ENCODE results near the gene TBX18.

The TBX18 gene

DNA sequence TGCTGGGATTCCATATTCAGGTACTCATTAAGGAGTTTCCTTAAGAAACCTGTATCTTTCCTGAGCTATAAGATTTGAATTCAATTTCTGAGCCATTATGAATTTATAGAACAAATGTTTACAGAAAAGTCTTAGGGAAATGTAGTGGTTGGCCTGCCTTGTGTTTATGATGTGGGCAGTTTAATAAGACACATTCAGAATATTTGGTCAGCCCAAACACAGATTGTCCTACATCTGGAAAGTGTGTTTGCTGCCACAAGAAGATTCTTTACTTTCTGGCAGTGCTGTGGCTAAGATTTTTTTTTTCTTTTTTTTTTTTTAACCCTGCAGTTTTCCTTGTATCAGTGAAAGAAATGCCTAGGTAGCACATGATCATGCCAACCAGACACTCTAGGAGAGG is 15.2 kb downstream of the TBX18 start:
- no peak for FAIRE-seq
- DNase-seq (ENCODE audit: insufficient read length, low spot score): no peak
- no peak for TF ChIP-seq POLR2A (IDR thresholded peaks at IDR 0.05; ENCODE audit: low read depth, low read length)

DNA sequence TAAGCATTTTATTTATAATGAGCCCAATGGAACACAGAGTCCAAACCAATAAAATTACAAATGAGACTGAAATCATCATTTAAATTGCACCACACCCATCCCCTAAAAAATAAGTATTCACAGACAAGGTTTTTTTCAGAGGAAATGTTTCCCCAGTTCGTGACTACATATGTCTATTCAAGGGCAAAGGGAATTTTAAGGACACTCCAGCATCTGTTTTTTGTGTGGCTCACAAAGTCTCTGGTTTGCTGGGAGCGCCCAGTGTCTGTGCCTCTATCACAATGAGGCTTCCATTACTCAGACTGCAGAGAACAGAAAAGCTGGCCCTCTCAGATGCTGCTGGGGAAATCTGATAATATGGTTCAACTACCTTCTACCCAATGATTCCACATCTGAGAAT is 16.0 kb downstream of the TBX18 start:
- TF ChIP-seq POLR2A (IDR thresholded peaks at IDR 0.05; ENCODE audit: low read depth, low read length): no peak
- FAIRE-seq: no peak
- no peak for DNase-seq (ENCODE audit: insufficient read length, low spot score)

- FAIRE-seq (no peak), DNase-seq (ENCODE audit: insufficient read length, low spot score) (no peak)
- TF ChIP-seq POLR2A (IDR thresholded peaks at IDR 0.05; ENCODE audit: low read depth, low read length): no peak
These were observed 20.8 kb downstream of the TBX18 start for GRCh38 chr6:84743616-84744015.

DNA sequence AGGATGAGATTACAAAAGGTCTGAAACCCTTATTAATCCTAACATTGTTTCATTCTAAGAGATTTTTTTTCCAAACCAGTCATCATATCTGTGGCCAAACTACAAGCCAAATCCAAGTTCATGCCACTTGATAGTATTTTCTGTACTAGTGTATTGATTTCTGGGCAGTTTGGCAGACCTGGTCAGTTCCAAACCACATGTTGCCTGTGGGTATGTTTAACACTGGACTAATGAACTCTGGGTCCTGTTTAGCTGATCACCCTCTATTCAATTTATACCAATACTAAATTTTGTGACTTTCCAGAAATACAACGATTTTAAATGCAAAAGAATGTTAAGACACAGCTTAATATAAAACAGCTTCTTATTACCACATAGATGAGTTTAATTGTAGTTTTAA is 24.0 kb downstream of the TBX18 start:
- no peak for DNase-seq (ENCODE audit: insufficient read length, low spot score)
- no peak for TF ChIP-seq POLR2A (IDR thresholded peaks at IDR 0.05; ENCODE audit: low read depth, low read length)
- FAIRE-seq: no peak

DNA sequence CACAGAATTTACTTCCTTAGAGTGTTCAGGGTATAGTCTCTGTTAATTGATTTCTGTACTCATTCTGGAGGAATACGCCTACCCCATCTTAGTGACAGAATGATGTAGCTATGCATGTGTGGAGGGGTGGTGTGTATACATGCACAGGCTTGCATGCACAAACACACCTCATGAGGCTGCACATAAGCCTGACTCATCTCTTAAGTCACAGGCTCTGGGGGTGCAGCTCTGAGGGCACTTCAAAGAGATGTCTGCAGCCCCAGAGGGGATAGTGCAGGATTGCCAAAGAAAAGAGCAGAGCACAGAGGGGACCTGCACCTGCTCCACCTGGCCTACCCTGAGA is 24.6 kb downstream of the TBX18 start:
- no peak for DNase-seq (ENCODE audit: insufficient read length, low spot score)
- TF ChIP-seq POLR2A (IDR thresholded peaks at IDR 0.05; ENCODE audit: low read depth, low read length): no peak
- peak; percentile 41 for FAIRE-seq

DNA sequence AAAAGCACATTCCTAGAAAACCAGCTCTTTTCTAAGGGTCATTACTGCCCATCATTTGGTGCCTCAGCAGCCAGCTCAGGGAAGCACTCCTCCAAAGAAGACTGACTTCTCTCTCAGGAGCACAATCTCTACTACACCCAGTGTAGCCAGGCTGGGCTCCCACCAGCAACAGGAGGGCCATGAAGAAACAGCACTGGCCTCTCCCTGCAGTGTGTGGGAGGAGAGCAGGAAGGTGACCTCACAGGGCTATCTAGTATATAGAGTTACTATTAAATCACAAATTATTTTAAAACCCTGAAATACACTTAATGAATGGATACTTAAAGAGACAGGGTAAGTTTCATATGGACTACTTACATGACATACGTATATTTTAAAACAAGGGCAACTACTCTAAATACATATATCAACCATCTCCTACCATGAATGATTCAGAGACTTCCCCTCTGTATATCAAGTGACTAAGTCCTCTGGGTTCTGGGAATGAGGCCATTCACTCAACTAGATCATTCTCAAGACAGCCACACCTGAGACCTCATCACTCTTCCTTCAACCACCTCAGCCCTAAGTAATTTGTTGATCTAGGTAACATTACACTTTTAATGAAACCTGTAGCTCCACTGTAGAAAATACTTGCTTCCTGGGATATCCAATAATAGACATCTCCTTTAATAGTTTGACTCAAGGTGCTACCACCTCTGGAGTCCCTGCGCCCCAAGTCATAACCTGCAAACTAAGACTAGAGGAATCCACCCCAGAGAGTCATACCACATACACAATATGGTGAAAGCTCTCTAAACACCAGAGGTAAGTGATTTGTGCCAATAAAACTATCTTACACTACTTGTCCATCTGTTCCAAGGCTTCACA is 25.2 kb downstream of the TBX18 start:
- no peak for TF ChIP-seq POLR2A (IDR thresholded peaks at IDR 0.05; ENCODE audit: low read depth, low read length)
- DNase-seq (ENCODE audit: insufficient read length, low spot score): no peak
- FAIRE-seq: peak; percentile 60

- FAIRE-seq: no peak
These were observed 30.5 kb downstream of the TBX18 start for GRCh38 chr6:84733889-84734288.

DNA sequence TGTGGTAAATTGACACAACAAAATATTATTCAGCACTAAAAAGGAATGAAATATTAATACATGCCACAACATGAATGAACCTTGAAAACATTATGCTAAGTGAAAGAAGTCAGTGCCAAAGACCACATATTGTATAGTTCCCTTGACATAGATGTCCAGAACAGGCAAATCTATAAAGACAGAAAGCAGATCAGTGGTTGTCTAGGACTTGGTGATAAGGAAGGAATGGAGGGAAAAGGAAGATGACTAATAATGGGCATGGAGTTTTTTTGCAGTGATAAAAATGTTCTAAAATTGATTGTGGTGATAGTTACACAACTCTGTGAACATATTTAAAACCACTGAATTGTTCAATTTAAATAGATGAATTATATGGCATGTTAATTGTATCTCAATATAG is 32.5 kb downstream of the TBX18 start:
- peak; percentile 27 for FAIRE-seq
- no peak for TF ChIP-seq POLR2A (IDR thresholded peaks at IDR 0.05; ENCODE audit: low read depth, low read length)
- DNase-seq (ENCODE audit: insufficient read length, low spot score): no peak

More at GRCh38 chr6:84733889-84734288, 30.5 kb downstream of the TBX18 start:
- TF ChIP-seq POLR2A (IDR thresholded peaks at IDR 0.05; ENCODE audit: low read depth, low read length): no peak
- DNase-seq (ENCODE audit: insufficient read length, low spot score): no peak

GRCh38 chr6:84731401-84731800 is 33.0 kb downstream of the TBX18 start:
- no peak for FAIRE-seq
- DNase-seq (ENCODE audit: insufficient read length, low spot score): no peak
- no peak for TF ChIP-seq POLR2A (IDR thresholded peaks at IDR 0.05; ENCODE audit: low read depth, low read length)

GRCh38 chr6:84728602-84729001 is 35.8 kb downstream of the TBX18 start:
- no peak for TF ChIP-seq POLR2A (IDR thresholded peaks at IDR 0.05; ENCODE audit: low read depth, low read length)
- FAIRE-seq (peak; percentile 91), DNase-seq (ENCODE audit: insufficient read length, low spot score) (no peak)

- FAIRE-seq (no peak), DNase-seq (ENCODE audit: insufficient read length, low spot score) (no peak)
- TF ChIP-seq POLR2A (IDR thresholded peaks at IDR 0.05; ENCODE audit: low read depth, low read length): no peak
These were observed 45.2 kb downstream of the TBX18 start for GRCh38 chr6:84719152-84719551.

- TF ChIP-seq POLR2A (IDR thresholded peaks at IDR 0.05; ENCODE audit: low read depth, low read length): no peak
- no peak for DNase-seq (ENCODE audit: insufficient read length, low spot score)
- no peak for FAIRE-seq
These were observed 46.1 kb downstream of the TBX18 start for GRCh38 chr6:84718038-84718955.

DNA sequence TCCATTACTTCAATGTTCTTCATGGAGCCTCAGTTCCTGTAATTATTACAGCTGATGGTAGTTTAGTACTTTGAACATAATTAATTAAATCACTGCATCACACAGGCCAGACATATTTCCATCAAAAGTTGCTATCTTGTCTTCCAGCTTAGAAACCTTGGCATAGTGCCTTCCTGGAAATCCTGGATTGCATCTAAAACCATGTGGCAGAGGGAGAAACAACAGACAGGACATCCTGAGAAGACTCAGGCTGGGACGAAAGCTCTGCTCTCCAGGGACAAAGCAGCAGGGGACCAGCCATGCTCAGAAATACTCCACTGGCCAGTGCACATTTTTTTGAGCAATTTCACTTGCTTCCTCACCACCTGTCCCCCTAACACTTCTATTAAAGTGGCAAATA is 55.3 kb downstream of the TBX18 start:
- DNase-seq (ENCODE audit: insufficient read length, low spot score) (no peak), FAIRE-seq (no peak)
- no peak for TF ChIP-seq POLR2A (IDR thresholded peaks at IDR 0.05; ENCODE audit: low read depth, low read length)

DNA sequence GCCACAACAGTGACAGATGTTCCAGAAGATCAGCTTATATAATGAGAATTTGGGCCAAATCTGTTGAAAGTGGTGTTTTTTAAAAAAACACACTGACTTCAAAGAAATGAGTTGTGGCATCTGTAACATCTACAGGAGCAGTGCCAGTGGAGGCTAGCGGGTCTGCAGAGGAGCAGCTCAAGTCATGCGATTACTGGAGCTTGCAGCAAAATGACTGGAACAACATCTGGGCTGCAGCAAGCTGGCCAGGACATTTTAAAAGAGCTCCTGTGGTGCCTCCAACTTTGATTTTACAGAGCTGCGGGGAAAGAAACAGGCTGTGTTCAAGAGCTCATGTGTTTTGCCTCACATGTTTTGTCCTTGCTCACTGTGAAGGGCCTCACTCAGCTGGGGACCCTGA is 57.2 kb downstream of the TBX18 start:
- FAIRE-seq (no peak), DNase-seq (ENCODE audit: insufficient read length, low spot score) (no peak)
- no peak for TF ChIP-seq POLR2A (IDR thresholded peaks at IDR 0.05; ENCODE audit: low read depth, low read length)
